ENCODE data around the gene ARPC4. TPM values are rescaled to one million over a fixed set of nuclear protein-coding genes. Genes with fewer than 3 reads are reported as not detected.

Gene ARPC4
- total and polyA plus RNA-seq, 2 of the 13 experiments (the other 11 are each of a cell fraction or from before 2014, with no cell fraction given): 30.1 to 83.6 TPM

- TF ChIP-seq ZNF160 (CRISPR knock-in tag; IDR thresholded peaks at IDR 0.05) (0 out of 2 replicates have a peak, but pooled peaks have one; percentile 69), GATAD1 (CRISPR knock-in tag; IDR thresholded peaks at IDR 0.05) (peak; percentile 60), POLR2G (IDR thresholded peaks at IDR 0.05; ENCODE audit: low read depth, low read length) (peak; percentile 91), THRA (CRISPR knock-in tag; IDR thresholded peaks at IDR 0.05; ENCODE audit: borderline replicate concordance) (no peak), SP140L (CRISPR knock-in tag; IDR thresholded peaks at IDR 0.05; ENCODE audit: borderline replicate concordance) (no peak), ZNF746 (CRISPR knock-in tag; IDR thresholded peaks at IDR 0.05) (no peak), LCORL (IDR thresholded peaks at IDR 0.05) (no peak), LCORL (CRISPR knock-in tag; IDR thresholded peaks at IDR 0.05) (peak; percentile 51; the same call in 1 of the 2 replicates), TAF15 (IDR thresholded peaks at IDR 0.05; ENCODE audit: low read depth, low read length, poor library complexity, severe bottlenecking) (no peak), ZKSCAN8 (CRISPR knock-in tag; IDR thresholded peaks at IDR 0.05; ENCODE audit: borderline replicate concordance) (0 out of 2 replicates have a peak, but pooled peaks have one; percentile 24), NFYC (CRISPR knock-in tag; IDR thresholded peaks at IDR 0.05) (peak; percentile 97), SRSF1 (optimal IDR thresholded peaks at IDR 0.05; ENCODE audit: low read depth, low read length) (no peak), ZNF749 (CRISPR knock-in tag; IDR thresholded peaks at IDR 0.05; ENCODE audit: borderline replicate concordance) (0 out of 2 replicates have a peak, but pooled peaks have one; percentile 54), ZNF724P (CRISPR knock-in tag; IDR thresholded peaks at IDR 0.05; ENCODE audit: borderline replicate concordance) (no peak), HMG20B (CRISPR knock-in tag; conservative IDR thresholded peaks at IDR 0.05) (no peak; the same call in 1 of the 2 replicates), ZGPAT (CRISPR knock-in tag; IDR thresholded peaks at IDR 0.05) (peak; percentile 54; the same call in 1 of the 2 replicates), THAP11 (CRISPR knock-in tag; IDR thresholded peaks at IDR 0.05) (peak; percentile 58), ARID5B (CRISPR knock-in tag; IDR thresholded peaks at IDR 0.05) (no peak), ZSCAN12 (CRISPR knock-in tag; IDR thresholded peaks at IDR 0.05) (no peak), PBX3 (CRISPR knock-in tag; IDR thresholded peaks at IDR 0.05; ENCODE audit: borderline replicate concordance) (peak; percentile 68; the same call in 1 of the 2 replicates)
Measured at GRCh38 chr3:9843715-9844438, 51.0 kb downstream of the ARPC4 start, which contains the start of gene RPUSD3 (continued).

All from HepG2 (cell line).